Measurements from ENCODE around the gene TBCA. TPM values are rescaled to one million over a fixed set of nuclear protein-coding genes. Genes with fewer than 3 reads are reported as not detected.

TBCA gene
- total RNA-seq, 1 donor from 2014 or later, result 286 TPM

- Mint-ChIP-seq H3K4me3 (no peak overlapping the region), H3K9me3 (peaks cover 6% of the 10 kb centered on the region), H3K4me1 (no peaks in the 10 kb centered on the region), H3K36me3 (ENCODE audit: low read depth) (peaks cover 8% of the 10 kb centered on the region), H3K27ac (ENCODE audit: unreplicated experiment) (no peak overlapping the region), H3K27me3 (ENCODE audit: low read depth) (peaks cover 5% of the 10 kb centered on the region)
- DNase-seq (ENCODE audit: low read depth, low spot score), result no peak
- TF ChIP-seq CTCF (conservative IDR thresholded peaks at IDR 0.05), result no peak
Measured at GRCh38 chr5:77798456-77798855, 22.3 kb upstream of the TBCA start.

DNA sequence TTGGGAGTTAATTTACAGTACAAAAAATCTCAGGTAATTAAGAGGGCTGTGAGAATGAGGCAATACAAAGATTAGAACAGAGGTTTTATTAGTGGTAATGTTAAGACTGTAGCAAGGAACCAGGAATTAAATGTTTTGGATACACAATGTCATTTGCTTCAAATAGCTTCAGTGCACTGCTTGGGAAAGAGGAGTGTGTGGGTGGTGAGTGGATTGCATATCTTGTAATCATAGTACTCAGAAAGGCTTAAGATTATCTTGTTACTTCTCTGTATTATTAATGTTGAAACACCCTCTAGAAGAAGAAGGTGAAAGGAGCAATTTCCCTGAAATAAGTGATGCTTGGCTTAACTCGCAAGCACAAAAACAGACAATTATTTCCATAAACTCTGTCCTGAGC lies 21.0 kb upstream of the TBCA start:
- peaks cover 8% of the 10 kb centered on the region for H3K36me3 Mint-ChIP-seq (ENCODE audit: low read depth)
- H3K4me3 Mint-ChIP-seq, result no peak overlapping the region
- peaks cover 6% of the 10 kb centered on the region for H3K9me3 Mint-ChIP-seq
- no peak overlapping the region for H3K27ac Mint-ChIP-seq (ENCODE audit: unreplicated experiment)
- TF ChIP-seq CTCF (conservative IDR thresholded peaks at IDR 0.05), result no peak
- H3K27me3 Mint-ChIP-seq (ENCODE audit: low read depth), result peaks cover 5% of the 10 kb centered on the region
- H3K4me1 Mint-ChIP-seq, result no peaks in the 10 kb centered on the region
- no peak for DNase-seq (ENCODE audit: low read depth, low spot score)

DNA sequence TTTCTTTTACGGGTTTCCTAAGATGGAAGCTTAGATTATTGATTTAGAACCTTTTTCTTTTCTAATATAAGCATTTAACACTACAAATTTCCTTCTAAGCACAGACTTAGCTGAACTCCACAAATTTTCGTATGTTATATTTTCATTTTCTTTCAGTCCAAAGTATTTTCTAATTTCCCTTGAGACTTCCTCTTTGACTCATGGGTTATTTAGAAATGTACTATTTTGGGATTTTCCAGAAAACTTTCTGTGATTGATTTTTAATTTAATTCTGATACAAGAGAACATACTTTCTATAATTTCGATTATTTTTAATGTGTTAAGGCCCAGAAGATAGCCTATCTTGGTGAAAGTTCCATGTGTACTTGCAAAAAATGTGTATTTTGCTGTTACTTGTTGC lies 19.7 kb upstream of the TBCA start:
- Mint-ChIP-seq H3K27me3 (ENCODE audit: low read depth) (peaks cover 5% of the 10 kb centered on the region), H3K27ac (ENCODE audit: unreplicated experiment) (no peak overlapping the region), H3K36me3 (ENCODE audit: low read depth) (peaks cover 8% of the 10 kb centered on the region), H3K9me3 (peaks cover 6% of the 10 kb centered on the region), H3K4me1 (no peaks in the 10 kb centered on the region), H3K4me3 (no peak overlapping the region)
- DNase-seq (ENCODE audit: low read depth, low spot score), result no peak
- TF ChIP-seq CTCF (conservative IDR thresholded peaks at IDR 0.05), result no peak

GRCh38 chr5:77795268-77795667 lies 19.1 kb upstream of the TBCA start:
- Mint-ChIP-seq H3K4me3 (no peak overlapping the region), H3K9me3 (peaks cover 6% of the 10 kb centered on the region), H3K27ac (ENCODE audit: unreplicated experiment) (no peak overlapping the region), H3K27me3 (ENCODE audit: low read depth) (peaks cover 5% of the 10 kb centered on the region), H3K36me3 (ENCODE audit: low read depth) (peaks cover 6% of the 10 kb centered on the region), H3K4me1 (no peaks in the 10 kb centered on the region)
- no peak for DNase-seq (ENCODE audit: low read depth, low spot score)
- no peak for TF ChIP-seq CTCF (conservative IDR thresholded peaks at IDR 0.05)

DNA sequence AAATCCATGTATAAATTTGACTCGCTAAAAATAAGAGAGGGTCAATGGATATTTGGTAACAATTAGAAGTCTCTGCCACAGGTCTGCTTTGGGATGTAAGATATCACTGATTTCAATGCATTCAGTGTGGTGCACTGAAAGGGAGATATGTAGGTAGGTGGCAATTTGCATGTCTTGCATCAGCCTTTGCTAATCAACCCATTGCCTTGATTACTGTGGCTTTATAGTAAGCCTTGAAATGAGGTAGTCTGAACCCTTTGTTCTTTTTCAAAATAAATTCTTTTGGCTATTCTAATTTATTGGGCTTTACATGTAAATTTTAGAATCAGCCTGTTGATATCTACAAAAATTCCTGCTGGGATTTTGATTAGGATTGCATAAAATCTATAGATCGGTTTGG lies 15.8 kb upstream of the TBCA start:
- Mint-ChIP-seq H3K27ac (ENCODE audit: unreplicated experiment) (no peak overlapping the region), H3K4me3 (no peak overlapping the region), H3K27me3 (ENCODE audit: low read depth) (no peaks in the 10 kb centered on the region), H3K4me1 (no peaks in the 10 kb centered on the region), H3K36me3 (ENCODE audit: low read depth) (peaks cover 5% of the 10 kb centered on the region), H3K9me3 (peaks cover 6% of the 10 kb centered on the region)
- DNase-seq (ENCODE audit: low read depth, low spot score), result no peak
- TF ChIP-seq CTCF (conservative IDR thresholded peaks at IDR 0.05), result no peak

GRCh38 chr5:77791356-77791755 lies 15.2 kb upstream of the TBCA start:
- Mint-ChIP-seq H3K27me3 (ENCODE audit: low read depth) (no peaks in the 10 kb centered on the region), H3K36me3 (ENCODE audit: low read depth) (peaks cover 5% of the 10 kb centered on the region), H3K4me1 (no peaks in the 10 kb centered on the region), H3K27ac (ENCODE audit: unreplicated experiment) (no peak overlapping the region), H3K4me3 (no peak overlapping the region), H3K9me3 (peaks cover 6% of the 10 kb centered on the region)
- DNase-seq (ENCODE audit: low read depth, low spot score), result no peak
- TF ChIP-seq CTCF (conservative IDR thresholded peaks at IDR 0.05), result no peak

Data from neural crest cell (in vitro differentiated cells).